ENCODE measurements around the gene SMC1B.
"Not testable (repeated sequence)": the region's sequence is repeated elsewhere in the genome, so short reads cannot be mapped to it uniquely, and the experiment has no call there.

Gene SMC1B

GRCh38 chr22:45413368-45414211, at the start of gene SMC1B, which contains the start of gene RIBC2:
Gene SMC1B (minus strand): TSS chr22:45413599. CDS start chr22:45413567, 32 bp downstream.
Gene RIBC2 (plus strand): TSS chr22:45413693. CDS start chr22:45413887, 194 bp downstream.
- DNase-seq: peak; percentile 68

GRCh38 chr22:45462034-45462655, 48.7 kb upstream of the SMC1B start:
- no peak for DNase-seq

- no peak for DNase-seq
These were observed 47.1 kb upstream of the SMC1B start for GRCh38 chr22:45460288-45461109.

GRCh38 chr22:45459235-45459634, 45.8 kb upstream of the SMC1B start:
- DNase-seq: no peak

- DNase-seq: no peak
These were observed 45.1 kb upstream of the SMC1B start for GRCh38 chr22:45458532-45458931.

GRCh38 chr22:45456811-45457210, 43.4 kb upstream of the SMC1B start:
- DNase-seq: no peak

GRCh38 chr22:45455621-45456020, 42.2 kb upstream of the SMC1B start:
- no peak for DNase-seq

GRCh38 chr22:45455212-45455611, 41.8 kb upstream of the SMC1B start:
- DNase-seq: no peak

GRCh38 chr22:45454275-45454674, 40.9 kb upstream of the SMC1B start:
- DNase-seq: no peak

- DNase-seq: no peak
These were observed 40.4 kb upstream of the SMC1B start for GRCh38 chr22:45453764-45454163.

GRCh38 chr22:45452565-45453379, 39.4 kb upstream of the SMC1B start:
- no peak for DNase-seq

GRCh38 chr22:45451972-45452371, 38.6 kb upstream of the SMC1B start:
- no peak for DNase-seq

GRCh38 chr22:45450921-45451651, 37.7 kb upstream of the SMC1B start:
- DNase-seq: no peak

- no peak for DNase-seq
These were observed 36.8 kb upstream of the SMC1B start for GRCh38 chr22:45450101-45450785.

GRCh38 chr22:45449442-45449841, 36.0 kb upstream of the SMC1B start:
- not testable (repeated sequence) for DNase-seq

GRCh38 chr22:45448431-45448830, 35.0 kb upstream of the SMC1B start:
- DNase-seq: no peak

- DNase-seq: not testable (repeated sequence)
These were observed 34.2 kb upstream of the SMC1B start for GRCh38 chr22:45447596-45447995.

- DNase-seq: no peak
These were observed 32.8 kb upstream of the SMC1B start for GRCh38 chr22:45446216-45446615.

GRCh38 chr22:45445031-45445710, 31.8 kb upstream of the SMC1B start:
- no peak for DNase-seq

- DNase-seq: no peak
These were observed 30.8 kb upstream of the SMC1B start for GRCh38 chr22:45444168-45444567.
